GM21447 (cell line): ENCODE measurements around the gene TRAK2.
"Not testable (repeated sequence)": the region's sequence is repeated elsewhere in the genome, so short reads cannot be mapped to it uniquely, and the experiment has no call there.

Experiments used
- ATAC-seq: cut with Tn5 transposase; IDR thresholded peaks from one replicate; pipeline ENCODE4 v1.9.1; 2021; ENCODE audit not compliant: unreplicated experiment

The TRAK2 gene

DNA sequence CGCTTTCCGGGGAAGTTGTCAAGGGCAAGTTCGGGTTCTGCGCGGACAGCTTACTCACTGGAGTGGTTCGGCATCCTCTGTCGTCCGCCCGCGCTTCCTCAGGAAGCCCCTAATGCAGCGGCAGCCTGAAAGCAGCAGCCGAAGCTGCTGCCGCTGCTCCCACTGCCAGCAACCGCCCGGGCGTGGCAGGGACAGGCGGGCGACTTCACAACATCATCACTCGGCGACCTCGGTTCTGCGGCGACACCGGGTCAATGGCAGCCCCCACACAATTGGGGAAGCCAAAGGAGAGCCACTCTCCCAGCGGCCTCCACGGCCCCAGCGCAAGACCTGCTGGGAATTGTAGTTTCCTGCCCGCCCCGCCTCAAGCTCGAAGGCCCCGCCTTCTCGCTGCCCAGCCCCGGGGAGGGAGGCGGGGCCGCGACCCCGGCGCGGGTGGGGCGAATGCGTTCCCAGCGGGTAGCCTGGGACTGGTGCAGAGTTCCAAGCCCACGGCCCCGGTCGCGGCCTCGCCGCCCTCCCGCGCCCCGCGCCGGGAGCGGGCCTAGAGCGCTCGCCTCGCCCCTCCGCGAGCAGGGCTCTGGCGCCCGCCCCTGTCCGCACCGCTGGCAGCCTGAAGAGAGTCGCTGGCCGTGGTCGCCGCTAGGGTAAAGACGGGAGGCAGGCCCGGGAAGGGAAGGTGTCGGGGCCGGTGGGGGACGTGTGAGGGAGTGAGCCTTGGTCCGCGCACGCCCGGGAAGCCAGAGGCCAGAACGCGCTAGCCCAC lies at the start of gene TRAK2, which contains the start of gene STRADB:
Gene TRAK2 (minus strand): TSS at position 167 of the 766 bp plus-strand sequence. CDS start 30,951 bp downstream, outside the sequence.
Gene STRADB (plus strand): TSS at position 449 of the 766 bp plus-strand sequence. CDS start 3,101 bp downstream, outside the sequence.
- peak; percentile 96 for ATAC-seq

DNA sequence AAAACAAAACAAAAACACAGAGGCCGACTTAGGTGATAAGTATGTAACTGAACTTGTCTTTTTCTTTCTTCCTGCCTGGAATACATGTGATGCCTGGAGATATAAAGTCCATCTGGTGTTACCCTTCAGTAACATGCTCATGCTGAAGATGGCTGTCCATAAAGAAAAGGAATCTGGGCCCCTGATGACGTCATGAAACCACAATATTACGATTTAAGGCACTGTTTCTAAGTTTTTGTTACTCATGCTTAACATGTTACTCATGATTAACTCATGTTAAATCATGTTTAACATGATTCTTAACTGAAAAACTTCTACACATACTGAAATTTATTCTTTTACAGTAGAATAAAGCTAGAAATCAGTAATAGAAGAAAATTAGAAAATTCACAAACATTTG lies 49.3 kb upstream of the TRAK2 start:
- ATAC-seq, result no peak

GRCh38 chr2:201496785-201497184 lies 45.5 kb upstream of the TRAK2 start:
- ATAC-seq, result no peak

- no peak for ATAC-seq
Measured at GRCh38 chr2:201490291-201490690, 39.0 kb upstream of the TRAK2 start.

- no peak for ATAC-seq
Measured at GRCh38 chr2:201484805-201485204, 33.5 kb upstream of the TRAK2 start.

DNA sequence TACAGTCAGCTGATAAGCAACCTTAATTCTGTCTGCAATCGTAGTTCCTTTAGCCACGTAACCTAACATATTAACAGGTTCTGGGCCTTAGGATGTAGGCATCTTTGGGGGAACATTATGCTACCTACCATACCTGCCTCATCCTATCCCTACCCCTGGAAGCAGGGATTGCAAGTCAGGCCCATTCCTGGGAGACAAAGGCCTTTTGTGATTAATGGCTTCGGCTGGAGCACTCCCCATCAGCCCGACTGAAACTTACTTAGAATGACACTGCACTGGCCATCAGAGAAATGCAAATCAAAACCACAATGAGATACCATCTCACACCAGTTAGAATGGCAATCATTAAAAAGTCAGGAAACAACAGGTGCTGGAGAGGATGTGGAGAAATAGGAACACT lies 32.5 kb upstream of the TRAK2 start:
- not testable (repeated sequence) for ATAC-seq

DNA sequence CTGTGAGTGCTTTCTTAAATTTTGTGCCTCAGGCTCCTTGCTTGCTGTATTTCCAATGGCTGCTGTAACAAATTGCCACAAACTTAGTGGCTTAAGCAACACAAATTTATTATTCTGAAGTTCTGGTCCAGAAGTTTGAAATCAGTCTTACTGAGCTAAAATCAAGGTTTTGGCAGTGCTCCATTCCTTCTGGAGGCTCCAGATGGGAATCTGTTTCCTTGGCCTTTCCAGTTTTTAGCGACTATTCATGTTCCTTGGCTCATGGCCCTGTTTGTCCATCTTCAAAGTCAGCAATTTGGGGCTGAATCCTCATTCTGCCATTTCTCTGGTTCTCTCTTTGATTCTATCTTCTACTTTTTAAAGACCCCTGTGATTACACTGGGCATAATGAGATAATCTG lies 32.1 kb upstream of the TRAK2 start:
- no peak for ATAC-seq

GRCh38 chr2:201482543-201482942 lies 31.3 kb upstream of the TRAK2 start:
- no peak for ATAC-seq

DNA sequence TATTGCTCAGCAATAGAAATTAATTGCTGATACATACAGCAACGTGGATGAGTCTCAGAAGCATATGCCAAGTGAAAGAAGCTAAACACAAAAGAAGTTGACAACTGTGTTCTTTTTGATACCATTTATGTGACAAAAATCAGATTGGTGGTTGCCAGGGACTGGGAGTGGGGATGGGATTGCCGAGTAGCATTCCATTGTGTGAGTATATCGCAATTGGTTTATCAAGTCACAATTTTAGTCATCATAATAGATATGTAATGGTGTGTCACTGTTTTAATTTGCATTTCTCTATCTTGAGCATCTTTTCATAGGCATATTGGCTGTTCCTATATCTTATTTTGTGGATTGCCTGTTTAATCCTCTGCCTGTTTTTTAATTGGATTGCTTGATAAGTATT lies 21.2 kb upstream of the TRAK2 start:
- no peak for ATAC-seq

DNA sequence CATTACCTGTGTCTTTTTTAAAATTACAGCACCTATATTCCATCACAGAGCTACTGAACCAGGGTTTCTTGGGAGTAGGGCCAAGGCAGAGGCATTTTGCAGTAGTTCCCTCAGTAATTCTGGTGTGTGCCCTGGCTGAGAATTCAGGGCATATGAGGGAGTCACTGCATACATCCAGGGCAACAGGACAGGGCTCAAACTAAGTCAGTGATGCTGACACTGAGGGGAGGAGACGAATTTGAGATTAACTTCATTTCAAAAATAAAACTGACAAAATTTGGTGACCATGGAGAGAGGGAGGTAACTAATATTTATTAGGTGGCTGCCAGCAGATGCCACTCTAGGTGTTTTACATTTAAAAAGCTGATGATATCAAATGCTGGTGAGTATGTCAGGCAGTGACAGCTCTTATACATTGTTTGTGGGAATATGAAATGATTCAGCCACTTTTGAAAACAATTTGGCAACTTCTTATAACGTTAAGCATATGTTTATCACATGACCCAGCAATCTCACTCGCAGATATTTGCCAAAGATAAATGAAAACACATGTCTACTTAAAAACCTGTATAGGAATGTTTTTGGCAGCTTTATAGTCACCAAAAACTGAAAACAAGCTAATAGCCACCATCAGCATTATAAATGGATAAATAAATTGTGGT lies 20.6 kb upstream of the TRAK2 start:
- ATAC-seq, result no peak

- ATAC-seq, result no peak
Measured at GRCh38 chr2:201470821-201471731, 19.8 kb upstream of the TRAK2 start.

- ATAC-seq, result no peak
Measured at GRCh38 chr2:201467666-201468065, 16.4 kb upstream of the TRAK2 start.

DNA sequence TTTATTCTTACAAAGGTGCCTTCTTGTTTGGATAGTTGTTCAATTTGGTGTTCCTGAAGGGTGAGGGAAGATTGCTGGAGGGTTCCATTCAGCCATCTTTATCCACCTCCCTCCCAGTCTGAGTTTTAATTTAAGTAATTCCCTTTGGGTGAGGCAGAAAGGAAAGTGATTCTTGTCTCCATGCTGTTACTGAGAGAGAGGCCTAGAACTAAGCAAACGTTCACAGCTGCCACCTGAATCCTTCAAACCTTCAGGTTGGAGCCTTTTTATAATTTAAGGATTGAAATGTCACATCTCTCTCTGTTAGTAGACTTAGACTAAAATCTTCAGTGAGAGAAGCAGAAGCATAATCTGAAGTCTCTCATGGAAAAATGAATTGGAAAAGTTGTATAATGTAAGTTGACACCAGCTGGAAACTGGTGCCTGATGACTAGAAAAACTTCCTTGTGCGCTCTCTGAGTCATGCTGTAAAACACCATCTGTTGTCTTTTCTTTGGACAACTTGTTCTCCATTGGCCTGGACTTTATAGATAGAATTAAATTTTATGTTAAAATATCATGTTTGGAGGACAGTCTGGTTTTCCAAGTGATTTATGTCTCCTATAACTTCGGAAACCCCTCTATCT lies 14.9 kb upstream of the TRAK2 start:
- ATAC-seq, result no peak

DNA sequence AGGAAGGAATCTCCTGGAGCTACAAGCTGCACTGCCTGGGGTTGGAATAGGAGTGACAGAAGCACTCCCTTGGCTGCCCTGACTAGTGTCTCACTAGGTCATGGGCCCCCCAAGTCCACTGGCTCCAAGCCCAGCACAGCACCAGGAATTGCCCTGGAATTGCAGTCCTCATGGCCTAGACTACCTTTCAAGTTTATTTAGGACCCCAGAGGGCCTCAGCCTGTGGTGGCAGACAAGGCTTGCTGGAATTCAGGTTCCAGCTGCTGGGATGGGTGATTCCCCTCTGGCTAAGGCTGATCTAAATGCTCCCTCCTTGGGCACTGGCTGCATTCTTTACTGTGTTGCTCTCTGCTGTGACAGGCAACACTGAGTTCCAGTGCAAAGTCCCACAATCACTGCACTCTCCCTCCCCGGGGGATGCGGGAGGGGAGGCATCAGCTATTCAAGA lies 14.3 kb upstream of the TRAK2 start:
- ATAC-seq, result no peak

DNA sequence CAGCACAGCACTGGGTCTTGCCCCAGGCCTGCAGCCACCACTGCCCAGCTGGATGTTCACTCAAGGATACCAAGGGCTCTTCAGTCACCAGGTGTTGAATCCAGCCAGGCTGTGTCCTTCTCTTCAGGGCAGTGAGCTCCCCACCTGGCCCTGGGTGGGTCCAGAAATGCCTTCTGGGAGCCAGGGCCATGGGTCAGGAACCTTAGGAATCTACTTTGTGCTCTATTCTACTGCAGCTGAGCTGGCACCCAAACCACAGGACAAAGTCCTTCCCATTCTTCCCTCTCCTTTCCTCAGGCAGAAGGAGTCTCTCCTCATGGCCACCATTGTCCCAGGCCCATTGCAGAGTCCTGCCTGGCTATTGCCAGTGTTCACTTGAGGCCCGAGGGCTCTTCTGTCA lies 13.3 kb upstream of the TRAK2 start:
- ATAC-seq, result no peak

DNA sequence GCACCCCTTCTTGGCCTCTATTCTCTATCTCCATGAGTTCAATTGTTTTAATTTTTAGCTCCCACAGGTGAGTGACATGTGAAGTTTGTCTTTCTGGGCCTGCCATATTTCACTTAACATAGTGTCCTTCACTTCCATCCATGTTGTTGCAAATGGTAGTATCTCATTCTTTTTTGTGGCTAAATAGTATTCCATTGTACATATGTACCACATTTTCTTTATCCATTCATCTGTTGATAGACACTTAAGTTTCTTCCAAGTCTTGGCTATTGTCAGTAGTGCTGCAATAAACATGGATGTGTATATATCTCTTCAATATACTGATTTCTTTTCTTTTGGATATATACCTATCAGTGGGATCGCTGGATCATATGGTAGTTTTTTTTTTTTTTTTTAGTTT lies 9.3 kb upstream of the TRAK2 start:
- ATAC-seq, result no peak

DNA sequence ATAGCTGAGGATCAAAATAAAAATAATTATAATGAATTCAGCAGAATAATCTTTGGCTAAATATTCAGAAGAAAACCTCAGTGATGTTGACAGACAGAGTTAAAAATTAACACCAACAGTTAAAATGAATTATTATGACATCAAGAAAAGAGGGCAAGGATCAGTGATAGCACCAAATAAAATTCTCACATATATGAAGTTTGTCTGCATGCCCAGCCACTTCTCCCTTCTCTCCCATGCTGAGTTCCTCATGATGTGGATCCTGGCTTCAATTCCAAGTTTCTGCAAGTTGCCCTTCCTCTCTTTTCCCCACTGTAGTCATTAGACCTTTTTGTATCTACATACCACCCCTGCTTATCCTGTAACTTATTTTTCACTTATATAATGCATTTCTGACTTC lies 7.1 kb upstream of the TRAK2 start:
- ATAC-seq, result no peak

GRCh38 chr2:201452922-201453643 lies 1.8 kb upstream of the TRAK2 start:
- no peak for ATAC-seq

DNA sequence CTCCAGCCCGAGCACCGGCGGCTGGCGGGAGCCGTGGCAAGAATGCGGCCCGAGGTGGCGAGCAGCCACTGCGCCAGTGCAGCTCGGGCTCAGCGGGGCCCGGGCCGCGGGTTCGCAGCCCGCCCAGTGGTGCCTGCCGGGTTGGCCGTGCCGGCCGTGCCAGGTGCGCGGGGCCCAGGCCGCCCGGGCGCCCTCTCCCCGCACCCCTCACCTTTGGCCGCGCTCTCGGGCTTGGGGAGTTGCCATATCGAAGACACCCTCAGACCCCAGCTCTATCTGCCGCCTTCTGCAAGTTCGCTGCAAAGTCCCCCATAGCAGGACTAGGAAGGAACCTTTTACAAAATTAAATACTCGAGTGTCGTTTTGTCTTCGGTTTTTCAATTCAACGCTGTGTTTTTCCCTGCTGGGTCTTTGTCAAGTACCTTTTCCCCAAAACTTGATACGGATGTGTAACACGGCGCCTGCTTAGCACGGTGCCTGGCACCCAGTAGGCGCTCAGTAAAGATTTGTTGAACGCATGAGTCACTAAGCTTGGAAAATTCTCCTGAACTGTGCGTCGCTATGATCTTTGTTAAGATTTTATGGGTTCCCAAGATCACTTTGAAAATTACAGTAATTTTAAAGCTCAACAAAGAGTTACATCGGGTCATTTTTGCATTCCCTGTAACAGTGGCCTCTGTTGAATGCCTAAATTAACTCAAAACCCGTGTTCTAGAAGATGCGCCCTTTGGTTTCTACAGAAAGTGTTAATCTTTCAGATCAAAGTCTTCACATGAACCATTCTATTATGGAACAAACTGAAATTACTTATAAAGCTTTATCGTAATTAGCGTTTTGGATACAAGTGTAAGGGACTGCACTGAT lies 1.0 kb upstream of the TRAK2 start:
- no peak for ATAC-seq
